HG03025 (cell line): Measurements from ENCODE around the gene KIRREL3.

ENCODE experiments used
- ATAC-seq: cut with Tn5 transposase; IDR thresholded peaks from one replicate; pipeline ENCODE4 v1.9.1; 2021; ENCODE audit warnings: mild to moderate bottlenecking, moderate library complexity; ENCODE audit not compliant: unreplicated experiment, low FRiP score

The KIRREL3 gene

DNA sequence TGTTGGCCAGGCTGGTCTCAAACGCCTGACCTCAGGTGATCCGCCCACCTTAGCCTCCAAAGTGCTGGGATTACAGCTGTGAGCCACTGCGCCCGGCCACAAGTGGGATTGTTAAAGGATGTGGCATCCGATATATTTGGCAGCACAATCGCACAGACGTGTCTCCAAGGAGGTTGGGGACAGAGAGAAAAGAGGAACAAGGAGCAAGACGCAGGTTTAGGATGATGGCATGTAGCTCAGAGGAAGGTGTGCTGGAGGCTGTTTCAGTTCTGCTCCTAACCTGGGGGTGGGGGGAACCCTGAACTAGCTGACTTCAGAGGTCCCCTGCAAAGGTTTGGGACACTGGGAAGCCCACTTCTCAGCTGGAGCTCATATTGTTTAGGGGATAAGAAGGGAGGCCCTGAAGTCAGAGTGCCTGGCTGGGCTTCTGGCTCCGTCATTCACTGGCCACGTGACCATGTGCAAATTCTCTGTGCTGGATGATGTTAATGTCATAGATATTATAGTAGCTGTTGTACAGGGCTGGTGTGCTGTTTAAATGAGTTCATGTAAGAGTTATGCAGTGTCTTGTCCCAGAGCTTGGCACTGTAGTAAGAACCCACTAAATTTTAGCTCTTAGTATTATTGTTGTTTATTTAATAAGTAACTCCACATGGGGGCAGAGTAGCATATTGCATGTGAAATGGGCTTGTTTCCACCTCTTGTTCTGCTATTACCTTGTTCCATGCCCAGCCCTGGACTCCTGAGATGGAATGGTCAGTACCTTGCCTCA is 515.4 kb downstream of the KIRREL3 start:
- peak; percentile 63 for ATAC-seq

DNA sequence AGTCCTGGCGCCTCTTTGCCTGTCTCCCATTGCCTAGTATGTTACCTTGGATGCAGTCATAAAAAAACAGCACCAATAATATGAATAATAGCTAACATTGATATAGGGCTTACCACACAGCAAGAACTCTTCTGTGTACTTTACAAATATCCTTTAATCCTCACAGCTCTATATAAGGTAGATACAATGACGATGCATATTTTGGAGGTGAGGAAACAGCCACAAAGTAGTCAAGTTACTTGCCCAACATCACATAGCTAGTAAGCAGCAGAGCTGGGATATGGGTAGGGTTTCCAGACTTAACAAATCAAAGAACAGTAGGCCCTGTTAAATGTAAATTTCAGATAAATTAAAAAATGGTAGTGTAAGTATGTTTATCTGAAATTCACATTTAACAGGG is 516.3 kb downstream of the KIRREL3 start:
- no peak for ATAC-seq

DNA sequence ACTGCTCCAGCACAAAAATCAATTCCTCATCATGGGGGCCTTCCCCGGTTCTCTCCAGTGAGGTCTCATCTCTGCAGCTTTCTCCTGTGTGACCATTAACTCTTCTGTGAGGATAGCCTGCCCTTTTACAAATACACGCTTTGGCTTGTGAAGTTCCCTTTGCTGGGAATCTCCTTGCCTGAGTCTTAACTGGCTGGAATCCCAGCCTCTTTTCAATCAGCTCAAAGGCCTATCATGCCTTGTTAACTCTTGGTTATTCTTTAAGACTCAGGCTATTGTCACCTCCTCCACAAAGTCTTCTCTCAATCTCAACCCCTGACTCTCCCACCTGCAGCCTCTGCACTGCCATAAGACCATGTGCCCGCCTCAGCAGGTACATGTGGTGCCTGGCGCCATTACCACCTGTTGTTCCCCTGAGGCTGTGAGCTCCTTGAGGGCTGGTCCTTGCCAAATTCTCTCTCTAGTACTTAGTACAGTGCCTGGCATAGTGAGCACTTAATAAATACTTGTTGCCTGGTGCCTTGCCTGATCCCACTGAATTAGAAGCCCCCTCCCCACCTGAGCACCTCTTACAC is 516.9 kb downstream of the KIRREL3 start:
- no peak for ATAC-seq

DNA sequence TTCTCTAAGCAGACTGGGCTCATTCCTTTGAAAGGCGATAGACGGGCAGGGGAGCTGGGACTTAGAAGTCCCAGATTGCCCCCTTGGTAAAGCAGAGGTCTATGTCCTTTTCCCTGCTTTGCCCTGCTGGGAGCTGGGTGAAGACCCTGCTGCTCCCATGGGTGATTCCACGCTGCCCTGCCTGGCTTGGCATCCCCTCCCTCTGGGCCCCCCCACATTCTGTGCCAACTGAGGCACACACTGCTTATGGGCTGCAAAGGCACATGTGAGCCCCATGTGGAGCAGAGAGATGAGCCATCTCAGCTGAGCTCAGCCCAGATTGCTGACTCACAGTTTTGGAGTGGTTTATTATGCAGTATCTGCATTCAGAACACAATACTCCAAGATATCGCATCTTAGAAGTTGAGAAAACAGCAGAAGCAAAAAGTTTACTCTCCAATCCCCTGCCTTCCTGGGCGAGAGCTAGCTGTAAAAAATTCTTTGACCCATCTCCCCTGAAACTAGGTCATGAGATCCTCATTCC is 517.9 kb downstream of the KIRREL3 start:
- no peak for ATAC-seq

DNA sequence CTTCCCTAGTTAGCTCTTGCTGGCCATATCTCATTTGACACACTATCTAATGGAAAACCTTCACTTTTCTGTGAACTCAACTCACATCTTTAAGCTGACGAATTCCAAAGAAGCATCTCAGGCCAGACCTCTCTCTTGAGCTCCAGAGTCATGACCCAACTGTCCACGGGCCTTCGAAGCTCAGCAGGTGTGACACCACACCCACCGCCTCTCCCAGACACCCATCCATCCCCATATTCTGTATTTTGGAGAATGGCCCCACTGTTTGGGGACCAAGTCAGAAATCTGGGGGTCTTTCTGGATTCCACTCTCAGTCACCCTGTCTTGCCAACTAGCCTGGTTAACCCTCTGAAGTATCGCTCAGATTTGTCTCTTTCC is 519.3 kb downstream of the KIRREL3 start:
- ATAC-seq, result no peak

DNA sequence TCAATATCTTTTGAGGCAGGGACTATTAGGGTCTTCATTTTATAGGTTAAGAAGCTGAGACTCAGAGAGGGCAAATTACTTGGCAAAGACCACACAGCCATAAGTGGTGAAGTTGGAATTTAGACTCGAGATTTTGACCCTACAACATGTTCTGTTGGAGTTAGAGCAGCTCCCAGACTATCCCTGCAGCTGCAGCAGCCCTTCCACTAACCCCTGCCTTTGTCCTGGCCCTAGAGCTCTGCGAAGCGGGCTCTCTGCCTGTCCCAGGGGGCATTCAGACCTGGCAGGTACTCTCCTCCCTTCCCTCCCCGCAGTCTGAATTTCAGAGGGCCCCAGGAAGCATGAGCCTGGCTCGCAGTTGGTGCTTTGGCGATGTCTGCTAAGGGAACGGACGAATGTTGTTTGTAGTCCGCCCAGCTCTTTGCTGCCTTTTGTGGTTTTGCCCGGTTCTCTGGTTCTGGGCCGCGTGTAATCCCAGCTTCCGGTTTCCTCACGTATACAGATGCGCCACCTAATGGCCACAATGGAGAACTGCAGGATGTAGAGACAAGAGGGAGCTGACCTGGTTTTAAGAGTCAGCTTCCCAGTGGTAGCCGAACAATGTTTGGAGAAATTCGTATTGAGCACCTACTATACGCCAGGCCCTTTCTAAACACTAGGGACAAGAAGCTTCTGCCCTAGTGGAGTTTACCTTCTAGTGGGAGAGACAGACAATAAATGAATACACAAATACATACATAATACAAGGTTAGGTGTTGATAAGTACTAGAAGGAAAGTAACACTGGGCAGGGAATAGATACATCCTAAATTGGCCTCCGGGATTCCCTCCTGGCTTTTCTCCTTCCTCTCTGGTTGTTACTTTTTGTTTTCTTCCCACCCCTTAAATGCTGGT is 519.9 kb downstream of the KIRREL3 start:
- peak; percentile 74 for ATAC-seq

DNA sequence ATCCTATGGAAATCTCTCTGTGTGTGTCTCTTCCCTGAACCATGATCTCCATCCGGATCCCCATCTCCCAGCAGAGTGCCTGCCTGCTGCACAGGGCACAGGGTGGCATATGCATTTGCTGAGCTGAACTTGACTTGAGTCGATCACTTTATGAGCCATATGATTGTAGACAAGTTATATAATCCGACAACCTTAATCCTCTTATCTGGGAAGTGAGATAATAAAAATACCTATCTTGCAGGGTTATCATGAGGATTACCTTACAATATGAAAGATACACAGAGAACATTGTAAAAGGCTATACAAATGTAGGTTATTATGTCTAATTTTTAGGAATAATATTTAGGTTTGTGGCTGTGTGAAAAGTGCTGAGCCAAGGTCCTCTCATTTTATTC is 520.6 kb downstream of the KIRREL3 start:
- ATAC-seq, result no peak

DNA sequence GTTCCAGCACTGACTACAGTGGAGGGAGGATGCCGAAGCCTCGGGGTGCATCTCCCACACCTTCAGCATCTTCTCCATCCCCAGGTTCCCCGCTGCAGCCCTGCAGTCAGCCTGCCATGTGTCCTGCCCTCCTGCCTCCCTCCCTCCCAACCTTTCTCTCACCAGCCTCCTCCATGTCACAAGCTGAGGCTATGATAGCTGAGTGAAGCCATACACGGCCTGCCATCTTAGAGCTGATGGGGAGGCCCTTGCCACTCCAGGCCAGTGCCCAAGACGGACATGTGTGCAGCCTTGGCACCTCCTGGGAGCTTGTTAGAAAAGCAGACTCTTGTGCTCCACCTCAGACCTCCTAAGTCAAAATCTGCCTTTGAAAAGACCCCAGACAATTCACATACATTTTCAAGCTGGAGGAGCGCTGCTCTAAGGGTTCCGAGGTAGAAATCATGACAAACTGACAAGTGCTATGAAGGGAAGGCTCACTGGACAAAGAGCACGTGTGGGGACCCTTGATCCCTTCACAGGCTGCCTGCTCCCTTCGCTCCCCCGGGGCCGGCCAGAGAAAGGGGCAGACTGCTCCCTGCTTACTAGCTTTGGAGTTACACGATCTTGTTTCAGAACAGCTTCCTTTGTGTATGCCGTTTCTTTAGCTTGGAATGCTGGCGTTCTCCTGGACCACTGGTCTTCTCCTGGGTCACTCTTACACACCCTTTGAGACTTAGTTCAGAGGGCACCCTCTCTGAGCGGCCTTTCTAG is 521.2 kb downstream of the KIRREL3 start:
- no peak for ATAC-seq

DNA sequence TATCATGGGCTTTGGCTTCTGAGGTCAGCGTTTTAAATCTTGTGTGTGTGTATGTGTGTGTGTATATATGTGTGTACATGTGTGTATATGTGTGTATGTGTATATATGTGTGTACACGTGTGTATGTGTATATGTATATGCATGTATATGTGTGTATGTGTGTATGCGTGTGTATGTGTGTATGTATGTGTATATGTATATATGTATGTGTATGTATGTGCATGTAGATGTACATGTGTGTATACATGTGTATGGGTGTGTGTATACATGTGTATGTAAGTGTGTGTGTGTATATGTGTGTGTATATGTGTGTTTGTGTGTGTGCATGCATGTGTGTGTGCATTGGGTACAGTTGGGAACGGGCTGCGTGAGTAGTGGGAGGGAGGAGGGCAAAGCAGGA is 522.1 kb downstream of the KIRREL3 start:
- ATAC-seq, result no peak

DNA sequence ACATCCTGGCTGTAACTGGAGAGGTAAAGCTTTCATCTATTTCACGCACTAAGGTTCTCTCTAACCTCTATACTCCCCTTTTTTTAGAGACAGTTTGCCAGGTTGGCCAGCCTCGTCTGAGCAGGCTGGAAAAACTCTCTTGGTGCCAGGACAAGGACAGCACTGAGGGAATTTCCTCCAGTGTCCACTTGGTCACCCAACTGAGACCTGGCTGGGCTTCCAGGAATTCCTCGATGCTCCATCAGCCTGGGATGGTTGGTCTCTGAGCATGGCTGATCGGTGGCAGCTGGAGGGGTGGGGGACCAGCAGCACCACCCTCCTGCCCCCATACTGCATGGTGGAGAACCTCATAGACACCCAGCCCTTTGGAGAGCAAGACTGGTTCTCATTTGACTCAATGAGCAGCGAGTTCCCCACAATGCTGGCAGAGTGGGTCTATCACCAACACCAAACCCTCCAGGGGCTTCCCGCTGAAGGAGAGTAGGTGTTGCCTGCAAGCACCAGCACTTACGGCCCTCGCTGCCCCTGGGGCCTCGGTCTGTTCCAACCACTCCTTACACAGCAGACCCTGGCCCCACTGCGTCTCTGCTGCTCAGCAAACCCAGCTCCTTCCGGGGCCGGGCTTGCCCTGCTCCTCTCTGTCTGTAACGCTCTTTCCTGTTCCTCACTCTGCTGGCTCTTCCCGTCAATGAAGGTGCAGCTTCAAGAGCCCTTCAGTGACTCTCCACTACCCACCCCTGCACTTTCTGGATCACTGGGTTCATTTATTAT is 522.9 kb downstream of the KIRREL3 start:
- ATAC-seq, result no peak

DNA sequence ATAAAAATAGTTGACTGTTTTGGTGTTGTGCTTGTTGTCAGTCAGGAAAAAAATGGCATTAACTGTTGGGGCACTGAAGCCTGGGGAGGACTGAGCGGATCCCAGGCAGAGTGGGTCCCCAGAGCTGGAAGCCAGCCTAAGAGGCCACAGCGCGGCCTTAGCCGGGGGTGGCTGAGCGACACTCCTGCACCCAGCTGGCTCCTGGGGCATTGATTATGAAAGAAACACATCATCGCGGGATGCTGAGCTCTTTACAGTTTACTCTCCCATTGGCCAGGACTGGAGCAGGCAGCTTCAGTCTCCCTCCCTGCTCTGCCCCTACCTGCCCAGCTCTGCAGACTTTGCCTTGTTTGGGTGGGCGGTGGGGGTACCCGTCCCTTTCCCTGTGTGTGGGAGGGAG is 523.6 kb downstream of the KIRREL3 start:
- no peak for ATAC-seq

DNA sequence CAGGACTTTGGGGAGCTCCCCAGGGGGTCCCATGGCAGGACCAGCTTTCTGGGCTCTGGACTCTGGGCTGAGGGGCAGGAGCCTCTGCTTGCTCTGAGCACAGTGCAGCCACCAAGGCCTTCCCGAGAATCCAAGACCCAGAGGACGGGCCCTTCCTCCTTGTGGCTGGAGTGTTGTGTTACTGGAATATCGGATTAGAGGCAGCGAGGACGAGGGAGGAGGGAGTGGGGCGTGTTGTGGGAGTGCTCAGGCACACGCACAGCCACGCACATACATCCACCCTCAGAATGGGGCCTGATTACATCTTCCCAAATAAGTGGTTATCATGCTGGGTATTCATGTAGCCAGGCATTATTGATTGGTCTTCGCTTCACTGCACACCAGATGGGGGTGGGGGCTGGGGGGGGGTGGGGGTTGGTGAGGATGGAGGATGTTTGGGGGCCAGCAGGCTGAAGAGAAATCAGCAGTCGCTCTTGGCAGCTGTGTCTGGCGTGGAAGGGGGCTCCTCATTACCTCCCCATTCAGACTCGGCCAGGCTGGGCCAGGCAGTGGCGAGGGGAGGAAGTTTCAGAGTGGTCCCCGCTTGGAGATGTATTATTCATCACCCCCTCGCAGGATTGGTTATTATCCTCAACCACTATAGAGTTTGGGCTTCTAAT is 524.2 kb downstream of the KIRREL3 start:
- no peak for ATAC-seq

DNA sequence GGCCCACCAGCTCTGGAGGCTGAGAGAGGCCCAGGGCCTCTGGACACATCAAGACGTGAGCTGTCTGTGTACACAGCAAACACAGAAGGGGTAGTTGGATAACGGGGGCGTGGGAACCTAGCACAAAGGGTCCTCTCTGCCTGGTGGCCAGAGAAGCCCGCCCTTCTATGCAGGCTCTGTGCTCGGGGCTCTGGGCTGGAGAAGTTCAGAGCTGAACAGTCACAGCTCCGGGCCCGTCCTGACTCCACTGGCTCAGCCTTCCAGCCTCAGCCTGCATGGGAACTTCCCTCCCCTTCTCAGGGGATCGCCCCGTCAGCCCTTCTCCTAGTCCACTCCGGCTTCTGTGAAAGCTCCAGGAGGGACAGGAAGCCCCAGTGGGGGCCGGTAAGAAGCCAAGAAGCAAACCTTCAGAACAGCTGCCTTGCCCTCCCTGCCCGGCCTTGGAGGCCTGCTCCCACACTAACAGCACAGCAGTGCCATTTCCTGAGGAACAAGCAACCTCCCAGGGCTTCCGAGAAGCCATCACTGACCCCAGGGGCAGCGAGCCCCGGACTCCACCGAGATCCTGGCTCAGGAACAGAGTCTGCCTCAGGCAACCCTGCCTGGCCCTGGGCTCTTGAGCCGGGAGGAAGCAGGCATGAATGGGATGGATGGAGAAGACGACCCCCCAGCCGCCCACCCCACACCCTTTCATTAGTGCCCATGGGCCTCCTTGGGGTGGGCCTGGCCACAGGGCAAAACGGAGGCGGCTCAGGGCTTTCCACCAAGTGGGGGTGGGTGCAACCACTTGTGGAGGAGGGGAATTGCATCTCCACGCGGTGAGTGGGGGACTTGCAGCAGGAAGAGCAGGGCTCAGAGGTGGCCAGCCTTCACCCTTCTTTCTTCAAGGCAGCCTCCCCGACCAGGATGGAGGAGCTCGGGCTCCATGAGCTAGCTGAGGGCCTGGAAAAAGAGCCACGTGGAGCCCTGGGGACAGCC is 525.3 kb downstream of the KIRREL3 start:
- ATAC-seq, result no peak

DNA sequence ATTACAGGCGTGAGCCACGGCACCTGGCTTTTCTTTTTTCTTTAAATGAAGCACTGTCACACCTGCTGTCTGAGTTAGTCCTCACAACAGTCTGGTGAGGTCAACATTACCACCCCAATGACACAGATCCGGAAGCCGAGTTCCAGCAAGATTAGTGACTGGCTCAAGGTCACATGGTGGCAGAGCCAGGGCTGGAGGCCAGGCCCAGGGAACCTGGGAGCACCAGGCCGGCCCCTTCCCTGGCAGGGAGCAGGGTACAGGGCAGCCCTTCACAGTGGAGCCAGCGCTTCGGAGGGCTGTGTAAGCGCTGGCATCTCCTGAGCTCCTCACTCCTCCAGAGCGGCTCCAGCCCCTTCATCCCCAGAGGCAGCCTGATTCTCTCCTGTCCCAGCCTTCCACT is 526.4 kb downstream of the KIRREL3 start:
- no peak for ATAC-seq

DNA sequence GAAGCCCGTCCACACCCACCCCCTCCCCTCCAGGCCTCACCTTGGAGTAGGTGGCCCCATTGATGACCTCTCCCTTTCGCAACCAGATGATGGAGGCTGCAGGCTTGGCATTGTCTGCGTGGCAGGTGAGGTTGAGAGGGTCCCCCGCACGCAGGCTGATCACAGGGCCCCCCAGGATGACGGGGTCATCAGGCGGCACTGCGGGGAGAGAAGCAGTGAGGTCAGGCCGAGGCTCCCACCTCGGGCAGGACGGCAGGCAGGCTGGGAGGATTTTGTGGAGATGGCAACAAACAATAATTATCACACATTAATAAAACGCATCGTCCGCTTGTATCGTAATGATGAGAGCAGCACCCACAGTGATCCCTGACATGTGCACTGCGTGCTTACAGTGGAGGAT is 527.3 kb downstream of the KIRREL3 start:
- no peak for ATAC-seq

DNA sequence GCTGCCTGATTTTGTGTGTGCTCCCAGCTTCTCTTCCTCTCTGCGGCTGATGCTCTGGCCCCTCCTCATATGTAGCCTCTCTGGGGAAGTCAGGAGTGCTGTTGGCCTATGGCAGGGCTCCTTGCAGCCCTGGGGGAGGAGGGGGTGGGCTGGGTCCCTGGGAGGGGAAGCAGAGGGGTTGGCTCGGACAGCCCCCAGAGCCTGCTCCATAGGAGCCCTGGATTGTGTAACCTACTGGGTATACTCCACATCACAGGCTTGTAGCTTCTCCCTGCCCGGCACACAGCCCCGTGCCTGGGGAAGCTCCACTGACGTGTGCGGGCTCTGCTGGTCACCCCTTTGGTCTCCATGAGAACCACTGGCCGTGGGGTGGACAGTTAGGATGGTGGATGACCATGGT is 531.3 kb downstream of the KIRREL3 start:
- ATAC-seq, result no peak

DNA sequence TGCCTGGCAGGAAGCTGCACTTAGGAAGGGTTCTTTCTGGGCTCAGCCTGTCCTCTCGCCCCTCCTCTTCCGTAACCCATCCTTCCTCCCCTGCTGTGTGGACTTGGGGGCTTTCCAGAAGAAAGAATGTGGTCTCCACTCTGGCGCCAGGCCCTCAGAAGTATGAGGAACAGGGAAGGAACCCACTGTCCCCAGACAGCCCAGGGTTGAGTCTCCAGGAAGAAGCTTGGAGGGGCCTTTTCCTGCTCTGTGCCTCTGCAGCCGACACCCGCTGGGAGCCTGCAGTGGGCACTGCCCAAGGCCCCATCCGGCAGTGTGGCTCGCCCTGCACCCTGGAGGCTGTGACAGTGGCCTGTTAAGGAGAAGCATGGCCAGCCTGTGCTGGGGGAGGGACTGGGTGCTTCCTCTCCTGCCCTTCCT is 532.5 kb downstream of the KIRREL3 start:
- ATAC-seq, result no peak

DNA sequence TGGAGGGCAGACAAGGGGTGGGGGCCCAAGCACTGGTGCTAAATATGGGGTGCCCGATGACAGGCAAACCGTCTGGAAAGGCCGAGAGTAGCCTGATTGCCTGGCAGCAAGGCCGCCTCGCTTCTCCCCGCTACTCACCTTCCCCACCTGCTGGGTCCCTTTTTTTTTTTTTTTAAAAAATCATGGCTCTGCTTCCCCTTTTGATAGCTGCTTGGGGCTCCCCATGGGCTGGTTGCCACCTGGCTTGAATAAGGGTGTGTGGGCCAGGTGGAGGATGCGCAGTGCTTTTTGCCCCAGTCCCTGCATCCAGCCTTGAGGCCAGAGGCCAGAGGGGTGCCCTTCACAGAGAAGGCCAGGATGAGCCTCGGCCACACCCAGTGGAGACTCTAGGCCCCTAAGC is 533.1 kb downstream of the KIRREL3 start:
- ATAC-seq, result no peak
